HCT116 (cell line): ENCODE results near the gene SENP6. TPM values are rescaled to one million over a fixed set of nuclear protein-coding genes. Genes with fewer than 3 reads are reported as not detected.

ENCODE experiments used
- ATAC-seq: fragments of 200-7000 bp; cut with Tn5 transposase; 2 replicates; pipeline ENCODE4 v1.9.1; 2020; ENCODE audit warnings: mild to moderate bottlenecking, moderate library complexity
- BruUV-seq: library from RNA; stranded (reverse); fragments of 400-500 nt; replicated peaks from 2 replicates; lab custom pipeline; 2021; lab: Mats Ljungman, UMichigan
- CTCF ChIA-PET: fragments of 300-600 bp; sonication (Branson Sonifier 250); formaldehyde crosslinking; loops from one replicate; lab custom pipeline; 2021; ENCODE audit warnings: antibody characterized with exemption; lab: Charles Lee
- POLR2A ChIA-PET: fragments of 300-600, 350-600 bp; sonication (Branson Sonifier 250); formaldehyde crosslinking; loops from one replicate; lab custom pipeline; 2021; ENCODE audit warnings: antibody characterized with exemption; lab: Charles Lee
- RAD21 ChIA-PET, 2 experiments: fragments of 300-600 bp; sonication (Branson Sonifier 250); formaldehyde crosslinking; loops; one replicate each; lab custom pipeline; 2023; ENCODE audit warnings: low total read pairs in 2 of 2; ENCODE audit not compliant: uncharacterized antibody in 2 of 2, unreplicated experiment in 2 of 2, low non-redundant PET in 1 of 2; lab: Charles Lee
- DNase-seq: peaks from one replicate; pipeline ENCODE4 v3.0.0-alpha.2; 2010; ENCODE audit warnings: low read depth, low spot score
- H2AFZ ChIP-seq: fragments of 200-600 bp; shearing (Covaris generic), sonication (generic); 2 replicates; pipeline ENCODE4 v1.6.1; 2017; ENCODE audit warnings: low read depth, mixed run types, mixed read lengths, antibody characterized with exemption, low read length; ENCODE audit not compliant: poor library complexity, severe bottlenecking
- H3K27ac ChIP-seq: 2 replicates; pipeline ENCODE4 v1.5.1; 2012; ENCODE audit warnings: low read depth, low read length
- H3K27me3 ChIP-seq: fragments of 200-600 bp; sonication (generic); 2 replicates; pipeline ENCODE4 v1.6.1; 2016; ENCODE audit warnings: mixed run types, low read length, mixed read lengths; ENCODE audit not compliant: insufficient read depth
- H3K36me3 ChIP-seq, 2 experiments: fragments of 200-500 bp in 1 of 2; fragments of 200-600 bp in 1 of 2; sonication (Bioruptor generic) in 1 of 2; sonication (generic) in 1 of 2; 2 replicates each; pipeline versions ENCODE4 v1.5.1 to v1.6.1; 2014 to 2016; ENCODE audit warnings: low read length in 2 of 2, inconsistent platforms in 1 of 2, mixed read lengths in 1 of 2, mixed run types in 1 of 2; ENCODE audit not compliant: insufficient read depth in 2 of 2, control insufficient read depth in 1 of 2
- H3K4me1 ChIP-seq, 2 experiments: fragments of 200-600 bp in 1 of 2; sonication (generic) in 1 of 2; 2 replicates each; pipeline versions ENCODE4 v1.5.1 to v1.6.1; 2012 to 2017; ENCODE audit warnings: low read length in 2 of 2, inconsistent platforms in 1 of 2, mild to moderate bottlenecking in 1 of 2, mixed read lengths in 1 of 2, mixed run types in 1 of 2, moderate library complexity in 1 of 2; ENCODE audit not compliant: insufficient read depth in 2 of 2, control insufficient read depth in 1 of 2
- H3K4me2 ChIP-seq: fragments of 200-600 bp; sonication (generic); 2 replicates; pipeline ENCODE4 v1.6.1; 2017; ENCODE audit warnings: mixed run types, low read length, mixed read lengths
- H3K4me3 ChIP-seq, 2 experiments: fragments of 200-600 bp in 1 of 2; sonication (generic) in 1 of 2; replicated peaks in 1 of 2; 2 replicates each; pipeline ENCODE4 v1.5.1; 2011 to 2016; ENCODE audit warnings: low read length in 2 of 2, control low read depth in 1 of 2, low read depth in 1 of 2, mild to moderate bottlenecking in 1 of 2, mixed read lengths in 1 of 2, mixed run types in 1 of 2
- H3K79me2 ChIP-seq: fragments of 200-600 bp; sonication (generic); 2 replicates; pipeline ENCODE4 v1.6.1; 2017; ENCODE audit warnings: mild to moderate bottlenecking, mixed run types, low read length, moderate library complexity, mixed read lengths; ENCODE audit not compliant: insufficient read depth
- H3K9ac ChIP-seq: fragments of 200-600 bp; sonication (generic); 2 replicates; pipeline ENCODE4 v1.6.1; 2016; ENCODE audit warnings: low read length, mixed read lengths
- H3K9me2 ChIP-seq: fragments of 200-600 bp; sonication (generic), shearing (Covaris generic); 2 replicates; pipeline ENCODE4 v1.6.1; 2017; ENCODE audit warnings: mixed run types, mild to moderate bottlenecking, moderate library complexity; ENCODE audit not compliant: insufficient read depth
- H3K9me3 ChIP-seq, 2 experiments: fragments of 200-500 bp in 1 of 2; fragments of 200-600 bp in 1 of 2; sonication (Bioruptor generic) in 1 of 2; sonication (generic) in 1 of 2; 2 replicates each; pipeline ENCODE4 v1.6.1; 2014 to 2017; ENCODE audit warnings: low read length in 2 of 2, mixed read lengths in 2 of 2, inconsistent platforms in 1 of 2, low read depth in 1 of 2, mild to moderate bottlenecking in 1 of 2, mixed run types in 1 of 2, moderate library complexity in 1 of 2; ENCODE audit not compliant: control insufficient read depth in 1 of 2, insufficient read depth in 1 of 2
- H4K20me1 ChIP-seq: fragments of 200-600 bp; sonication (generic), shearing (Covaris generic); 2 replicates; pipeline ENCODE4 v1.6.1; 2017; ENCODE audit warnings: mixed run types, mild to moderate bottlenecking, moderate library complexity; ENCODE audit not compliant: insufficient read depth
- CBX3 ChIP-seq: IDR thresholded peaks from 2 replicates; pipeline ENCODE4 v1.6.1; 2012; ENCODE audit warnings: low read depth
- CEBPB ChIP-seq: IDR thresholded peaks from 2 replicates; pipeline ENCODE4 v1.6.1; 2012; ENCODE audit warnings: low read depth
- EGR1 ChIP-seq: IDR thresholded peaks from 2 replicates; pipeline ENCODE4 v1.6.1; 2012; ENCODE audit warnings: low read depth
- ELF1 ChIP-seq: IDR thresholded peaks from 2 replicates; pipeline ENCODE4 v1.6.1; 2012; ENCODE audit warnings: low read depth, borderline replicate concordance
- EZH2 ChIP-seq: fragments of 200-600 bp; sonication (generic); IDR thresholded peaks from 2 replicates; pipeline ENCODE4 v1.6.1; 2017; ENCODE audit warnings: antibody characterized with exemption, mixed run types
- EZH2phosphoT487 ChIP-seq: fragments of 200-600 bp; IDR thresholded peaks from 2 replicates; pipeline ENCODE4 v1.6.1; 2018; ENCODE audit warnings: antibody characterized with exemption, borderline replicate concordance
- FOSL1 ChIP-seq: IDR thresholded peaks from 2 replicates; pipeline ENCODE4 v1.6.1; 2012; ENCODE audit warnings: low read depth
- POLR2AphosphoS5 ChIP-seq: IDR thresholded peaks from 2 replicates; pipeline ENCODE4 v1.6.1; 2011; ENCODE audit warnings: mild to moderate bottlenecking, low read depth, low read length, moderate library complexity
- RAD21 ChIP-seq: IDR thresholded peaks from 2 replicates; pipeline ENCODE4 v1.6.1; 2012; ENCODE audit warnings: low read depth, mild to moderate bottlenecking
- YY1 ChIP-seq: IDR thresholded peaks from 2 replicates; pipeline ENCODE4 v1.6.1; 2011; ENCODE audit warnings: low read length, low read depth, moderate library complexity, mild to moderate bottlenecking; ENCODE audit not compliant: insufficient replicate concordance; ENCODE audit errors: extremely low read depth
- ZFX ChIP-seq: fragments of 450-650 bp; IDR thresholded peaks from 2 replicates; pipeline ENCODE4 v1.6.1; 2017
- intact Hi-C: fragments of 100-400 bp; cut with micrococcal nuclease; formaldehyde crosslinking; loops from 2 replicates; pipeline ENCODE4 v1.10.0; 2022
- total RNA-seq: library from RNA; stranded (reverse); gene quantifications from one replicate; pipeline ENCODE4 v1.2.1, GENCODE V29; 2021; ENCODE audit not compliant: unreplicated experiment
- TF ChIP-seq, protein P1 (sequence below), 3 experiments: fragments of 200-600 bp in 1 of 3; sonication (generic) in 1 of 3; IDR thresholded peaks in 2 of 3; conservative IDR thresholded peaks in 1 of 3; 2 replicates each; pipeline ENCODE4 v1.5.1; 2012 to 2017; ENCODE audit warnings: low read depth in 2 of 3, low read length in 2 of 3, antibody characterized with exemption in 1 of 3, borderline replicate concordance in 1 of 3, control low read depth in 1 of 3, mild to moderate bottlenecking in 1 of 3, mixed read lengths in 1 of 3, mixed run types in 1 of 3, moderate library complexity in 1 of 3; ENCODE audit not compliant: insufficient read depth in 1 of 3
- TF ChIP-seq, protein P2 (sequence below): IDR thresholded peaks from 2 replicates; pipeline ENCODE4 v1.6.1; 2011; ENCODE audit warnings: mild to moderate bottlenecking, low read length, moderate library complexity; ENCODE audit not compliant: insufficient replicate concordance; ENCODE audit errors: extremely low read depth
- TF ChIP-seq, protein P3 (sequence below): IDR thresholded peaks from 2 replicates; pipeline ENCODE4 v1.6.1; 2012
- TF ChIP-seq, protein P4 (sequence below): IDR thresholded peaks from 2 replicates; pipeline ENCODE4 v1.6.1; 2012

The SENP6 gene
- total RNA-seq, 1 experiment from 2014 or later: 78.1 TPM

DNA sequence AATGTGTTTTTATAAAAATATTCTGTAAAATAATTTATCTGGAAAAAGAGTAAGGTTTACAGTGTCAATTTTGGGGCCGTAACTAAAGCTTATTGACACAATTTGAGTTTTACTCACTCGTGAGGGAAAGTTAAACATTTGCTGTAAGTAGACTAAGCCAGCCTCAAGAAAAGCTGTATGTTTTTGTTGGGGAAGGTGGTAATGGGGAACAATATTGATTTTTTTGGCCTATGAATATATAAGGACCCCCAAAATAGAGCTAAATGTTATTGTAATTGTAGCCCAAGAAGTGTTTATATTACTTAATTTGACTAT lies 1.4 kb downstream of the SENP6 start (continued):
- TF ChIP-seq ELF1 (no peak), ZFX (no peak), CEBPB (no peak), YY1 (no peak)
- TF ChIP-seq, protein P1, sequence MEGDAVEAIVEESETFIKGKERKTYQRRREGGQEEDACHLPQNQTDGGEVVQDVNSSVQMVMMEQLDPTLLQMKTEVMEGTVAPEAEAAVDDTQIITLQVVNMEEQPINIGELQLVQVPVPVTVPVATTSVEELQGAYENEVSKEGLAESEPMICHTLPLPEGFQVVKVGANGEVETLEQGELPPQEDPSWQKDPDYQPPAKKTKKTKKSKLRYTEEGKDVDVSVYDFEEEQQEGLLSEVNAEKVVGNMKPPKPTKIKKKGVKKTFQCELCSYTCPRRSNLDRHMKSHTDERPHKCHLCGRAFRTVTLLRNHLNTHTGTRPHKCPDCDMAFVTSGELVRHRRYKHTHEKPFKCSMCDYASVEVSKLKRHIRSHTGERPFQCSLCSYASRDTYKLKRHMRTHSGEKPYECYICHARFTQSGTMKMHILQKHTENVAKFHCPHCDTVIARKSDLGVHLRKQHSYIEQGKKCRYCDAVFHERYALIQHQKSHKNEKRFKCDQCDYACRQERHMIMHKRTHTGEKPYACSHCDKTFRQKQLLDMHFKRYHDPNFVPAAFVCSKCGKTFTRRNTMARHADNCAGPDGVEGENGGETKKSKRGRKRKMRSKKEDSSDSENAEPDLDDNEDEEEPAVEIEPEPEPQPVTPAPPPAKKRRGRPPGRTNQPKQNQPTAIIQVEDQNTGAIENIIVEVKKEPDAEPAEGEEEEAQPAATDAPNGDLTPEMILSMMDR (IDR thresholded peaks at IDR 0.05 in 2 of 3, conservative IDR thresholded peaks at IDR 0.05 in 1 of 3; ENCODE audit: borderline replicate concordance in 1 of 3, insufficient read depth in 1 of 3, low read depth in 2 of 3, low read length in 2 of 3): no peak
- TF ChIP-seq, protein P2, sequence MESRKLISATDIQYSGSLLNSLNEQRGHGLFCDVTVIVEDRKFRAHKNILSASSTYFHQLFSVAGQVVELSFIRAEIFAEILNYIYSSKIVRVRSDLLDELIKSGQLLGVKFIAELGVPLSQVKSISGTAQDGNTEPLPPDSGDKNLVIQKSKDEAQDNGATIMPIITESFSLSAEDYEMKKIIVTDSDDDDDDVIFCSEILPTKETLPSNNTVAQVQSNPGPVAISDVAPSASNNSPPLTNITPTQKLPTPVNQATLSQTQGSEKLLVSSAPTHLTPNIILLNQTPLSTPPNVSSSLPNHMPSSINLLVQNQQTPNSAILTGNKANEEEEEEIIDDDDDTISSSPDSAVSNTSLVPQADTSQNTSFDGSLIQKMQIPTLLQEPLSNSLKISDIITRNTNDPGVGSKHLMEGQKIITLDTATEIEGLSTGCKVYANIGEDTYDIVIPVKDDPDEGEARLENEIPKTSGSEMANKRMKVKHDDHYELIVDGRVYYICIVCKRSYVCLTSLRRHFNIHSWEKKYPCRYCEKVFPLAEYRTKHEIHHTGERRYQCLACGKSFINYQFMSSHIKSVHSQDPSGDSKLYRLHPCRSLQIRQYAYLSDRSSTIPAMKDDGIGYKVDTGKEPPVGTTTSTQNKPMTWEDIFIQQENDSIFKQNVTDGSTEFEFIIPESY: no peak
- TF ChIP-seq, protein P3, sequence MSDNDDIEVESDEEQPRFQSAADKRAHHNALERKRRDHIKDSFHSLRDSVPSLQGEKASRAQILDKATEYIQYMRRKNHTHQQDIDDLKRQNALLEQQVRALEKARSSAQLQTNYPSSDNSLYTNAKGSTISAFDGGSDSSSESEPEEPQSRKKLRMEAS: no peak

DNA sequence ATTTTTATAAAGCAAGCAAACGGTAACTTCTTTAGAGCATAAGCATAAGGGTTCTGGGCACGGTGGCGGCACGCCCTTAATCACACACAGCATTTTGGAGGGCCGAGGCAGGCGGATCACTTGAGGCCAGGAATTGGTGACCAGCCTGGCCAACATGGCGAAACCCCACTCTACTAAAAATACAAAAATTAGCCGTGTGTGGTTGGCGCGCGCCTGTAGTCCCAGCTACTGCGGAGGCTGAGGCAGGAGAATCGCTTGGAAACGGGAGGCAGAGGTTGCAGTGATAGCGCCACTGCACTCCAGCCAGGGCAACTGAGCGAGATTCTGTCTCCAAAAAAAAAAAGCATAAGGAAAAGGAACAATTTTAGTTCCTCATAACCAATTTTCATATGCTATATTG lies 2.6 kb downstream of the SENP6 start:
- no peak for DNase-seq
- POLR2A ChIA-PET: no interaction called here
- H2AFZ ChIP-seq: no peak overlapping the region
- H3K4me1 ChIP-seq: peaks cover 9 to 40% of the 10 kb centered on the region in 2 experiments
- H4K20me1 ChIP-seq: peaks cover 14% of the 10 kb centered on the region; the same call in 1 of the 2 replicates
- no peaks in the 10 kb centered on the region for H3K9me2 ChIP-seq
- RAD21 ChIA-PET: no interaction called here
- intact Hi-C loops: no loop called here
- no peak overlapping the region for H3K4me2 ChIP-seq
- no peaks in the 10 kb centered on the region for H3K9me3 ChIP-seq
- no peak overlapping the region for H3K27ac ChIP-seq
- peaks cover 81% of the 10 kb centered on the region for H3K79me2 ChIP-seq
- TF ChIP-seq POLR2AphosphoS5: no peak
- TF ChIP-seq CBX3: no peak
- no peak for TF ChIP-seq YY1
- TF ChIP-seq EGR1: no peak
- TF ChIP-seq, protein P4, sequence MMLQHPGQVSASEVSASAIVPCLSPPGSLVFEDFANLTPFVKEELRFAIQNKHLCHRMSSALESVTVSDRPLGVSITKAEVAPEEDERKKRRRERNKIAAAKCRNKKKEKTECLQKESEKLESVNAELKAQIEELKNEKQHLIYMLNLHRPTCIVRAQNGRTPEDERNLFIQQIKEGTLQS: no peak
- TF ChIP-seq EZH2phosphoT487: no peak
- TF ChIP-seq RAD21: no peak
- no peak for TF ChIP-seq EZH2
- TF ChIP-seq CEBPB: no peak
- no peak for TF ChIP-seq ZFX
- TF ChIP-seq, protein P2: no peak
- no peak for TF ChIP-seq FOSL1
- no peaks in the 10 kb centered on the region for H3K36me3 ChIP-seq
- no TSS peak for BruUV-seq
- H3K4me3 ChIP-seq: no peak overlapping the region
- ATAC-seq: no peak
- no peaks in the 10 kb centered on the region for H3K27me3 ChIP-seq
- CTCF ChIA-PET: no interaction called here
- no peak overlapping the region for H3K9ac ChIP-seq
